HCT116 (cell line): ENCODE measurements around the gene CCDC17.

Experiments used
- ATF3 ChIP-seq: IDR thresholded peaks from 2 replicates; pipeline ENCODE4 v1.6.1; 2012
- CTCF ChIP-seq, 3 experiments: fragments of 200-600 bp in 1 of 3; sonication (generic) in 1 of 3; IDR thresholded peaks in 2 of 3; conservative IDR thresholded peaks in 1 of 3; 2 replicates each; pipeline ENCODE4 v1.5.1; 2012 to 2017; ENCODE audit warnings: low read depth in 2 of 3, low read length in 2 of 3, antibody characterized with exemption in 1 of 3, borderline replicate concordance in 1 of 3, control low read depth in 1 of 3, mild to moderate bottlenecking in 1 of 3, mixed read lengths in 1 of 3, mixed run types in 1 of 3, moderate library complexity in 1 of 3; ENCODE audit not compliant: insufficient read depth in 1 of 3
- EZH2 ChIP-seq: fragments of 200-600 bp; sonication (generic); IDR thresholded peaks from 2 replicates; pipeline ENCODE4 v1.6.1; 2017; ENCODE audit warnings: antibody characterized with exemption, mixed run types
- JUND ChIP-seq: IDR thresholded peaks from 2 replicates; pipeline ENCODE4 v1.6.1; 2012
- POLR2A ChIP-seq: IDR thresholded peaks from 2 replicates; pipeline ENCODE4 v1.7.0; 2011; ENCODE audit warnings: borderline replicate concordance; ENCODE audit not compliant: insufficient read depth, insufficient read length; ENCODE audit errors: extremely low read depth
- POLR2AphosphoS5 ChIP-seq: IDR thresholded peaks from 2 replicates; pipeline ENCODE4 v1.6.1; 2011; ENCODE audit warnings: mild to moderate bottlenecking, low read depth, low read length, moderate library complexity
- SP1 ChIP-seq: IDR thresholded peaks from 2 replicates; pipeline ENCODE4 v1.6.1; 2012; ENCODE audit warnings: low read depth
- YY1 ChIP-seq: IDR thresholded peaks from 2 replicates; pipeline ENCODE4 v1.6.1; 2011; ENCODE audit warnings: low read length, low read depth, moderate library complexity, mild to moderate bottlenecking; ENCODE audit not compliant: insufficient replicate concordance; ENCODE audit errors: extremely low read depth

GRCh38 chr1:45656573-45657226, 32.8 kb upstream of the CCDC17 start:
- TF ChIP-seq CTCF (IDR thresholded peaks at IDR 0.05 in 2 of 3, conservative IDR thresholded peaks at IDR 0.05 in 1 of 3; ENCODE audit: borderline replicate concordance in 1 of 3, insufficient read depth in 1 of 3, low read depth in 2 of 3, low read length in 2 of 3) (no peak), JUND (no peak), POLR2AphosphoS5 (no peak), EZH2 (no peak), ATF3 (no peak), YY1 (no peak), POLR2A (no peak), SP1 (no peak)
